ENCODE results near the gene FERMT3.
"Not testable (repeated sequence)": the region's sequence is repeated elsewhere in the genome, so short reads cannot be mapped to it uniquely, and the experiment has no call there.

Gene FERMT3

DNA sequence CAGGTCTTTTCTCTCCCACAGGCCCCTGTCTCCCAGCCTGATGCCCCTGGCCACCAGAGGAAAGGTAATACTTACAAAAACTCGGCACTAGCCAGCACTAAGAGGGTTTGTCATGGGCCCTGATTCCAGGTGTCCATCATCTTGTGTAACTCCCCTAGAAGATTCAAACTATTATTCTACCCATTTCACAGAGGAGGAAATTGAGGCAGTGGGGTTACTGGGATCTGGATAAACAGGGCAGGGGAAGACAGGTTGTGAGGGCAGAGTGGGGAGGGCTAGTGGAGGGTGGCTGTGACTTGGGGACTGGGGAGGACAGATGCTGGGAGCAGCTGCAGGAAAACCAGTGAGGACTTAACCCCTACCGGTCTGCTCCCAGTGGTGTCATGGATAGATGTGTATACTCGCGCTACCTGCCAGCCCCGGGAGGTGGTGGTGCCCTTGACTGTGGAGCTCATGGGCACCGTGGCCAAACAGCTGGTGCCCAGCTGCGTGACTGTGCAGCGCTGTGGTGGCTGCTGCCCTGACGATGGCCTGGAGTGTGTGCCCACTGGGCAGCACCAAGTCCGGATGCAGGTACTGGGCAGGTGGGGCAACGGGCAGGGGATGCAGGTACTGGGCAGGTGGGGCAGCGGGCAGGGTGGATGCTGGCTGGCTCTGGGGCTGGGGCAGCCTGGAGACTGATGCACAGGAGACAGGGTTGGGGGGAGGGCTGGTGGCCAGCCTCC lies 29.1 kb downstream of the FERMT3 start:
- no peak for DNase-seq (ENCODE audit: low read depth in 2 of 2)

DNA sequence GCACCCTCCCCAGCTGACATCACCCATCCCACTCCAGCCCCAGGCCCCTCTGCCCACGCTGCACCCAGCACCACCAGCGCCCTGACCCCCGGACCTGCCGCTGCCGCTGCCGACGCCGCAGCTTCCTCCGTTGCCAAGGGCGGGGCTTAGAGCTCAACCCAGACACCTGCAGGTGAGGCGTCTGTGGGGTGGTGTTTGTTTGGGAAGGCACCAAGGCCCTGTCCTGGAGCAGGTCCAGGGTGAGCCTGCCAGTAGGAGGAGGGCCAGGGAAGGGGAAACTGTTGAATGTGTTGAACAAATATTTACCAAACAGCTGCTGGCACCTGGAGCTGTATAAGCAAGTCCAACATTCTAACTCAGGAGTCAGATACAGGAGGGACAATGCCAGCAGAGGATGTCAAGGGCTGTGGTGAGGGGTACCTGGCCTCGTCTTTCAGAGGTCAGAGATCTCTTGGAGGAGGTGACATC lies 31.0 kb downstream of the FERMT3 start:
- DNase-seq (ENCODE audit: low read depth in 2 of 2): no peak

DNA sequence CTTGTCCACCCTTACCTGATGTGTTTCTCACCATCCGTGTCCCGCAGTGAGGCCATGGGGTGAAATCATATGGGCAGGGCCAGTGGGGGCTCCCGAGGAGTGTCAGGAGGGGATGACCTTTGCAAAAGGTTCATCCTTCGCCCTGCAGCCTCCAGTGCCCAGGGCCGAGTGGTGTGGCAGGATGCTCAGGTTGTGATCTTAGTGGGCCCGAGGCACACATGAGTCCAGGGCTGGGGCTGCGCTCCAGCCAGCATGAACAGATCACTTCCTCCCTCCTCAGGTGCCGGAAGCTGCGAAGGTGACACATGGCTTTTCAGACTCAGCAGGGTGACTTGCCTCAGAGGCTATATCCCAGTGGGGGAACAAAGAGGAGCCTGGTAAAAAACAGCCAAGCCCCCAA lies 31.6 kb downstream of the FERMT3 start:
- DNase-seq (ENCODE audit: low read depth in 2 of 2): no peak

DNA sequence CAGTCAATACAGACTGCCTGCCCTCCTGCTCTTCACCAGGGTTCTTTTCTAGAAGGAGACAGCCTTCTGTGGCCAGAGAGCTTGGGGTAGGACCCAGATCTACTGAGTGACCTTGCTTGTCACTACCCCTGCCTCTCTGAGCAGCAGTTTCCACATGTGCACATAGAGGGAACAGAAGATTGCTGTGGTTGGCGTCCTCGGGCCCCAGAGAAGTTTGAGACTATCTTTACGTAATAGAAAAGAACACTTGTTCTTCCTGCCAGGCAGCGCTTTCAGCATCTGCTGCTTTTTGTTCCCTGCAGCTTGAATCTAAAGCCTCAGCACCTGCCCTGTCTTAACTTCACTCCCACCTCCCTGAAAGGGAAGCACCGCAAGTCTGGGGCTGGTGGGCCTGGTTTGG lies 32.5 kb downstream of the FERMT3 start:
- no peak for DNase-seq (ENCODE audit: low read depth in 2 of 2)

DNA sequence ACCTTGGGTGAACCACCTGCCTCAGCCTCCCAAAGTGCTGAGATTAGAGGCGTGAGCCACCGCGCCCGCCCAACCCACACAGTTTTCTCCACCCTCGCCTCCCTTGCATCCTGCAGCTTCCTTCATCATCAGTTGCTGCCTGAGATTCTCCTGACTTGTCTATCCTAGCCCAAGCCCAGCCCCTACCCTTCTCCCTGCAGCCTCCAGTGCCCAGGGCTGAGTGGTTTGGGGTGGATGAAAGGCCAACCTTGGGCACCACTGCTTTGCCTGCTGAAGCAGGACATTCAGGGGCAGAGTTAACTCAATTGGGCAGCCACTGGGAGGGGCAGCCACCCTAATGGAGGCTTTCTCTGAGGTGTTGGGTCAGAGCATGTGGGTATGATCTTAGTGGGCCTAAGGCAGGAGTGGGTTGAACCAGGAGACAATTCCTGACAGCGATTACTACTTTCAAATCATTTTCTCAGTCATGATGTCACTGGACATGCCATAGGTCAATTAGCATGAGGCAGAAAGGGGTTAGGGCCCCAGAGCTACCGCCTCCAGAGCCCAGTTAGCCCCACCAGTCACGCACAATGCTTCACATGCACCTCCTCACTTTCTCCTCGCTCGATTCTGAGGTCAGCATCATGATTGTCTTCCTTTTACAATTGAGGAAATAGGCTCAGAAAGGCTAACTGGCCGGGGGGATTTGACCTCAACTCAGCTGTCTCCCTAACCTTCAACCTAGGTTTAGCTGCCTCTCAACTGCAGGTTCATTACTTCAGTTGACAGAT lies 33.3 kb downstream of the FERMT3 start:
- DNase-seq (ENCODE audit: low read depth in 2 of 2): no peak

DNA sequence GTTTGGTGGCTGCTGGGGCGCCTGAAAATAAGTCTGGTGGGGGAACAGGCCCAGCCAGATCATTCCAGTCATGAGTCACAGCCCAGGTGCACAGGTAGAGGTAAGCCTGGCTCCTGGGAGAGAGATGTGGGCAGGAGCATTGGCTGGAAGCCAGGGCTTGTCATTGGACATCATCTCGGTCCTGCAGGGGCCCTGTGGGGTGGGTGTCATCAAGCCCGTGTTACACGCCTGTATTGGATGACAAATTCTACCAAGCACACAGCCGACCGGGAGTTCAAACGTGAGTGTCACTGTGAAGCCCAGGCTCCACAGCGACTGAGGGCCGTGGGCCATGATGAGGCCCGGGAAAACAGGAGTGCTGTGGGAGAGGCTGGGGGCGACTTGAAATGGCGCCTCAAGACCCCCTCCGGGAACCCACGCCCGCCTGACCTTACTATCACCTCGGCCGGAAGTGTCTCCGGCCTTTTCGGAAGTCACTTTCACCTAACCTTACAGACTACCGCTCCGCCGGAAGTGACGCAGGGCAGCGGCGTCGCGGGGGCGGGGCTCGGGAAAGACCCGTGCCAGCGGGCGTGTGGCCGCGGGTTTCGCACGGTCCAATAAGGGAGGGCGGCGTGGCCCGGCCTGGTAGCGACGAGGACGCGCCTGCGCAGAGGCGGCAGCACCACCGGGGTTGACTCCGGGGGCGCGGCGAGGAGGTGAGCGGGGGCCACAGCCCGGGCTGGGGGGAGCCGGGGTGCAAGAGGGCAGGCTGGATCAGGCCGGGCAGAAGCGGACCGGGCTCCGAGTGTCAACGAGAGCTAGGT lies 34.1 kb downstream of the FERMT3 start, which contains the start of gene FKBP2:
Gene FKBP2 (plus strand): TSS at position 661 of the 806 bp plus-strand sequence. CDS start 1,293 bp downstream, outside the sequence.
- DNase-seq (ENCODE audit: low read depth in 2 of 2): peak; percentile 97

DNA sequence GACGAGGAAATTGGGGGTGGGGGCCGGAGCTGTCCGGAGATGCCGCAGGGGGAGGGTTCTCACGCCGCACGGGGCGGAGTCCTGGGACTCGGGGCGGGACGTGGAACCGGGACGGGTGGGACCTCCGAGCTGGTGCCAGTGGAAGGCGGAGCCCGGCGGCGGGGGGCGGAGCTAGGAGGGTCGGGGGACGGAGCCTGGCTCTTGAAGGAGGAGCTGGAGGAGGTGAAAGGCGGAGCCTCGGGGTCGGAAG lies 34.6 kb downstream of the FERMT3 start:
- peak; percentile 99 to 100 for DNase-seq (ENCODE audit: low read depth in 2 of 2)

DNA sequence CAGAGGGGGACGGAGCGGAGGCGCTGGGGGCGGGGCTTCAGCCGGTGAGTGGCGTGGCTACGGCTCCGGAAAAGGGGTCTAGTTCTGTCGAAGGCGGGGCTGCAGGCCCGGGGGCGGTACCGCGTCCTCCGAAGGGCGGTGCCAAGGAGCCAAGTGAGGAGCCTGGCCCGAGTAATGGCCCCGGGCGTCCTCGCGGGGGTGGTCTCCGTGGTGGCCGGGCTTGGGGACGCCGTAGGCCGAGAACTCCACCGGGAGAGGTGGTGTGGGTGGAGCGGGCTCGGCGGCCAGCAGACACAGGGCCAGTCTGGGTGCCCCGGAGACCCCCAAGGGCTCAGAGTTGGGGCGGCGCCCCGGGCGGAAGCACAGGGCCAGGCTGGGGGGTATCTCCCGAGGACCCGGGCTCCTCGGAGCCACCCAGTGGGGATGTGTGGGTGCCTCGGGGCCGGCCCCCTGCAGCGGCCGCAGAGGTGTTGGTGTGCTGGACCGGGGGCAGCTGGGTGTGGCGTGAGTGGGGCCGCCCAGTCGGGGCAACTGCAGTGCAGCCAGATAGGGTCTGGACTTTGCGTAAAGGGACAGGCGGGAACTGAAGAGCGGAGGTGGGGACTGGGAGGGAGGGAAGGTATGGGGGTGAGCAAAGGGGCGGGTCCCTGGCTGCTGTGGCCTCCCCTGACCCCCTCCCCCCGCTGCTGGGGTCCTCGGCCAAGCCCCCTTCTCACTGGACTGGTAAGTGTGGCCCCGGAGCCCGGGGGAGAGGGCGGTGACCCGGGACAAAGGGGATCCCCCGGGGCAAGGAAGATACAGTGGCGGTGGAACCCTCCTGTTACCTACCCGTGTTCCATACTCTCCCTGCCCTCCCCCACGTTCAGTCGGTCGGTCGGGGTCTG lies 35.2 kb downstream of the FERMT3 start:
- no peak for DNase-seq (ENCODE audit: low read depth in 2 of 2)

DNA sequence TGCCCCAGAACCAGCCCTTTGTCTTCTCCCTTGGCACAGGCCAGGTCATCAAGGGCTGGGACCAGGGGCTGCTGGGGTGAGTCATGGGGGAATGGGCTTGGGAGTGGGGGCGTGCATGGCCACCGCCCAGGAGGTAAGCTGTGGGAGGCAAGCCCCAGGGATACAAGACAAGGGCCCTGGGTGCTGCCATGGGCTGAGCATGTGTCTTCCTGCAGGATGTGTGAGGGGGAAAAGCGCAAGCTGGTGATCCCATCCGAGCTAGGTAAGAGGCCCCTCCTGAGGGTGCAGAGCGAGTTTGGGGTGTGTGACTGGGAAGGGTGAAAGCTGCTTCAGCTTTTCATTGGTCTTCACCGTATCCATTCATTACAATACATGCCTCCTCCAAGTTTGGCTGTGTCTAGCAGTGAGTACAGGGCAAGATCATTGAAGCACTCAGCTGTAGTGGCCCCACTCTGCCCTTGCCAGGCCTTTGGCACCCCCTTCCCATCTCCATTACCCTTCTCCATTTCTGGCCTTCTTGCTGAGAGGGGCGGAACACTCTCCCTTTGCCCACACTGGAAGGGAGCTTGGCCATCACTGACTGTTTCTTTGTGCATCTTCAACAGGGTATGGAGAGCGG lies 36.8 kb downstream of the FERMT3 start:
- DNase-seq (ENCODE audit: low read depth in 2 of 2): no peak

DNA sequence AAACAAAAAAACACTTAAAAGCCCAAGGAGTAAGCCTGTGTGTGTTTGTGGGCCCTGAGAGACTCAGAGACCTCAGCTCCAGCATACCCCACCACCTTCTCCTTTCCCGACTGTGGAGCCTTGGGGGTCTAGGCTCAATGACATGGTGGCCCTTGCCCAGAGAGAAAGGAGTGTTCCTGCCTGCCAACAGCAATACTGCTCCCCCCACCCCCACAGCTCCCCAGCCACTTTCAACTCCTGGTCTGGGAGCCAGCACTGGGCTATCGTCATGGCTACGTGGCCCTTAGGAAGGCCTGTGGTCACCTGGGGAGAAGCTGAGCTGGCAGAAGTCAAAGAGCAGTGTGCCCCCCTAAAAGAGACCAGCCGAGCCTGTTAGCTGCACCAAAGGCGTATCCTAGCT lies 37.6 kb downstream of the FERMT3 start:
- no peak for DNase-seq (ENCODE audit: low read depth in 2 of 2)

DNA sequence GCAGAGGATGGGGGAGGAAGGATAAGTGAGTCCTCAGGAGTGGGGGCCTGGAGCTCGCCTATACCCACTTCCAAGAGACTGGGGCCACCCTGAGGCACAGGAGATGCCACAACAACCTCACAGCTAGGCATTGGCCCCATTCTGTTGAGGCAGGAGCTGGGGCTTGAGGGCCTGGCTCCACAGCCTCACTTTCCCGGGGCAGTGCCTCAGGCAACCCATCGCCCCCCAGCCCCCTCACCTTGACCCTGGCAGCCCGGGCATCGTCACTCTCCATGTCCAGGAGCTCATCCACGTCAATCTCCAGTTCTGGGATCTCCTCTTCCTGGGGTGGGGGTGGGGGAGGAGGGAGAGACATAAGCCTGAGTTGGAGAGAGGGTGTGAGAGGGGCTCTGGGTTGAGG lies 38.4 kb downstream of the FERMT3 start:
- DNase-seq (ENCODE audit: low read depth in 2 of 2): no peak

DNA sequence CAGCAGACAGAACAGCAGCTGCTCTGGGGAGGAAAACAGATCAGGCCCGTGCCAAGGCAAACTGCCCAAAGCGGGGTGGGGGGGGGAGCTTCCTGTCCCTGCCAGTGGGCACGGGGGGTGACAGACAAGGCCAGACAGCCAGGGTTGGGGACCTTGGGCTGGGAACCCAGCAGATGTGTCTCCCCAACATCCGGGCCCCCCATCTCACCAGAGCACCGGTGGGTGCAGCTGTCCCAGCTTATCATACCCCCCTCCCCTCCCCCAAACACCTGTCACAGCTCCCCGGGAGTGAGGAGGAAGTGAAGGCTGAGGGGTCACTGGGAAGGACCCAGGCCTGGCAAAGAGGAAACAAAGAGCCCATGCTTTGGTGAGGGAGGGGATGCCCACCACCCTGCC lies 38.9 kb downstream of the FERMT3 start:
- DNase-seq (ENCODE audit: low read depth in 2 of 2): no peak

DNA sequence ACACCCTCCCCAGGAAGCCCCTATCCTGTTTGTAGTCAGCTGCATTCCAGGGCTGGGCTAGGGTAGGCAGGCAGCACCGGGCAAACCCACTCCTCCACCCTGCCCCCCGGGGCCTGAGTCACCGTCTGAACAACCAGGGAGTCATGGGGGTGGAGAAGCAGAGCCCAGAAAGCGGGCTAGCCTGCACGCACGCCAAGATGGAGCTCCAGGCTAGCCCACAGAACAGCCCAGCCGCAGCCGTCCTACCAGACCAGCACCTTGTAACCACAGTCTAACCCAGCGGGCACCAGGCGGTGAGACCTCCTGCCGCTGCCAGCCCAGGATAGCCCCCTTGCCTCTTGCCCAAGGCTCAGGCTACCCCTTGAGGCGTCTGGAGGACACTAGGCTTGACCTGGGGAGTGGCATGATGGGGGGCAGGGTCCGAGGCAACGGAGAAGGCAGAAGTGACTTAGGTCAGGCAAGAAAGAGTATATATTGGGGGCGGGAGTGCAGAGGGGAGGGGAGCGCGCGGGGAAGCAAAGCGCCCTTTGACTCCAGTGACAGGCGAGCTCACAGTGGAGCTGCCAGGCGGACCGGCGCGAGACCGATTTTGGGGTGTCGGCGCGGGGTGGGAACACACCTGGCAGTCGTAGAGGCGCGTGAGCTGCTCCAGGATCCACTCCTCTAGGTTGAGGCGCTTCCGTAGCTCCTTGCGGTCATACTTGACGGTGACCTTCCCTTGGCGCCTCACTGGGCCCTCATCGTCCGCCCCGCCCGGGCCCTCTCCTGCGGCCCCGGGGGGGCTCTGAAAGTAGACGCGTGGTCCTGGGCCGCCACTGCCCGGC lies 39.5 kb downstream of the FERMT3 start:
- peak; percentile 67 to 79 for DNase-seq (ENCODE audit: low read depth in 2 of 2)

DNA sequence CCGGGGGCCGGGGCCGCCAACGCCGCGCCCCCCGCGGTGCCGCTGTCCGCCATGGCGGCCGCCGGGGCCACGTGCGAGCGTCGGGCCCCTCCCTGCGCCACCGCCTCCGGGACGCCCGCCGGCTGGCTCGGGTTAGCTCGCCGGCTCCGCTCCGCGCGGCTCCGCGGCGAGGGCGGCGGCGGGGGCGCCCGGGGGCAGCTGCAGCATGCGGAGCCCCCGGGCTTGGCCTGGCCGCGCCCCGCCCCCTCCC lies 40.0 kb downstream of the FERMT3 start:
- DNase-seq (ENCODE audit: low read depth in 2 of 2): not testable (repeated sequence)

DNA sequence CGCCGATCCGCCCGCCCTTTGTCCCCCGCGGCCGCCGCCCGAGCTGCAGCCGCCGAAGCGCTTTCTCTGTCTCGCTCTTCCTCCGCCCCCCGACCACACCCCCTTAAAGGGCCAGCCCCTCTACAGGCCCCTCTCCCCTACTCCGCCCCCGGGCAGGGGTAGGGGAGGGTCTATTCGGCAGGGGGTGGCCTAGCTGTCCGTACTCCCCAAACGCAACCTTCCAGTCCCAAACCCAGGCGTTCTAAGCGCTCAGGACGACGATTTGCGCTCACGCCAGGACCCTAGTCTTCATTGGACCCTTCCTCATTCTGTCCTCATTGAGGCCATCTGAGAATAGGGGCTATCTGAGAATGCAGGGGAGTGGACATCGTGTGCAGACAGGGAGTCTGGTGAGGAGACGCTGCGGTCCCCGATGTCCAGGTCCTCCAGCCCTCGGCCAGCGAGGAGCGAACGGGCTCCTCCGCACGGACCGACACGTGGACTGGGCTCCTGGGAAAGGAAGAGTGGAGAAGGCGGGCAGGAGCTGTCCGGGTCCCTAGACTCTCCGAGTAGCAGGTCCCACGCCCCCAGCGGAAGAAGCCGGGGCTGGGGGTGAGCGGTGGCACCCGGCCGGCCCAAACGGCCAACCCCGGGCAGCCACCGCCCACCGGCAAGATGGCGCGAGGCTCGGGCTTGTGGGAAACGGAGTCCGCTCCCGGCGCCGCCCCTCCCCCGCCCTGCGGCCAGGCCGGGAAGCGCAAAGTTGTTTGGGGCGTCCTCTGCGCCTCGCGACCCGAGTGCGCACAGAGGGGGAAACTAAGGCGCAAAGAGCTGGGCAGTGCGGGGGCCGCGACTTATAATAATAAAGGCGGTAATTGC lies 40.6 kb downstream of the FERMT3 start, which contains the start of gene PPP1R14B:
Gene PPP1R14B (minus strand): TSS at position 73 of the 858 bp plus-strand sequence. CDS start 270 bp downstream, outside the sequence.
- peak; percentile 76 to 87 for DNase-seq (ENCODE audit: low read depth in 2 of 2)

DNA sequence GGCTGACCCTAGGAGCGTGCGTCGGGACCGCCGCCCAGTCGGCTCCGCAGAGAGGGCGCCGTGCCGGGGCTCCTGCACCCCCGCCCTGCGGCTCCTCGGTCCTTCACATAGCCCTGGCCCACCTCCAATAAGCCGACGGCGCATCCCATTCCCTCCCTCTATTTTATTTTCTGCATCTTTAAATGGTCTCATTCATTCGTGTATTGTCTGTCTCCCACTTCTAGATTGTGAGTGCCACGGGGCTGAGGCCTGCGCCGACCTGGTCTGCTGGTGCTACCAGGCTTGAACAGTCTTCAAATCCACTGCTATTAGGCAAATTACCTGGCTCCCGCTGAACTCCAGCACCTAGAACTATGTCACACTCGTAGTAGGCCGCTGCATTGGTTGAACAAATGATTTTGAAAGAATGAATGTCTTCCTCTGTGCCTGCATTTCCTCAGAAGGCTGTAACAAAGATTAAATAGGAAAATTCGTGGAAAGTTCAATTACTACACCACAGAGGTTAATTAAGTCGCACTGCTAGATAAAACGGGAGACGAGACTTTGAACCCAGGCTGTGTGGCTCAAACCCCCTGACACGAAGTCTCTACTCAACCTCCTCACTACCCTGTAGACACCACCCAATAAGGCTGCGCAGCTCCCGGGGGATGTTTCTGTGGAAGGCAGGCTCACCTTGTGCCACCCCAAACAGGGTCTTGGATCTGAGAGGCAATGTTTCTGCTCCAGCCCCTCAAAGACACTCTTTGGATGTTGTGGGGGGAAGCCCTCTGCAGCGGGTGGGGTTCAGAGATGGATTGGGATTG lies 41.4 kb downstream of the FERMT3 start:
- no peak for DNase-seq (ENCODE audit: low read depth in 2 of 2)

DNA sequence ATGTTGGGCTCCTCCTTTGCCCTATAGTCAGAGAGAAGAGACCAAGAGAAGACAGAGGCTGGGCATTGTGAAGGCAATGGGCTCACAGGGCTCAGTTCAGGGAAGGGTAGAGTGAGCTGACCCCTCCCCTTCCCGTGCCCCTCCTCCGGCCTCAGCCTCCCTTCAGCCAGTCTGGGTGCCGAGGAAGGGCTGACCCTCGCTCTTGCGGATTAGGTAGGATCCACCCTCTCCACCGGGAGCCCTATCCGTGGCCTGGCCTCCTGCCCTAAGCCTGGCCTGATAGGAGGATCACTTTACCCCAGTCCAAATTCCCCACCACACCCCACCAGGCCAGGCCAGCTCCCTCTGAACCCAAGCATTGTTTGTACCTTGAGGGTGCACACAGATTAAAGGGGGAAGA lies 42.1 kb downstream of the FERMT3 start:
- no peak for DNase-seq (ENCODE audit: low read depth in 2 of 2)

DNA sequence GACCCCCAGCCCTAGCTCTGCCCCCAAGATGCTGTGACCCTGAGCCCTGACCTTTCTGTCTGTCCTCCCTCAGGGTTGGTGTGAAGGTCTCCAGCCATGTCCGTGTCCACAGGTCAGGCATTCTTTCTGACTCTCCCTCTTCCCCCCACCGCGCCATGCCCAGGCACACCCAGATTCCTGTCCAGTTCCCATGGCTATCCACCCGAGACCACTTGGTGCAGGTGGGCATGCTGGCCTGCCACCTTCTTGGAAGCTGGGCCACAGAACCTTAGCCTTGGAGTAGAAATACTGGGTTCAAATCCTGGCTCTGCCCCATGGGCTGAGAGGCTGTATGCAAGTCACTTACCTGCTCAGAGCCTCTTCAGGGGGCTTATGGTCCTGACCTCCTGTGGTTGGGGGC lies 42.5 kb downstream of the FERMT3 start:
- DNase-seq (ENCODE audit: low read depth in 2 of 2): no peak

Measured in stimulated activated CD4-positive, alpha-beta T cell treated with anti-CD3 and anti-CD28 coated beads, Interleukin-4, amount 100 ng/mL, for 48 hours (primary cell).